Posterior vena cava (tissue), 2 donors: ENCODE measurements around the gene PEDS1. TPM values are rescaled to one million over a fixed set of nuclear protein-coding genes. Genes with fewer than 3 reads are reported as not detected.
"Not testable (repeated sequence)": the region's sequence is repeated elsewhere in the genome, so short reads cannot be mapped to it uniquely, and the experiment has no call there.

Experiments
- DNase-seq: peaks from one replicate; pipeline ENCODE4 v3.0.0-alpha.2; 2020; ENCODE audit warnings: low spot score
- intact Hi-C, 2 donors: fragments of 100-400 bp; cut with DNase I; formaldehyde crosslinking; loops; one replicate each; pipeline versions ENCODE4 v1.14.1 to v1.14.2; 2022 to 2023
- total RNA-seq, 2 donors: library from RNA; stranded (reverse); fragmentation: NEBNext Ultra II Directional; extraction: Animal tissue kit (Norgen Biotek cat#: 25700); gene quantifications; one replicate each; pipeline ENCODE4 v1.2.1, GENCODE V29; 2021
- donor health status: DM: yes; HTN: yes; CAD: no.
- donor health status: DM: yes; HTN: yes; CAD: no.

The PEDS1 gene
- total RNA-seq, 2 donors from 2014 or later = 31.5 to 35.5 TPM

GRCh38 chr20:50141811-50142561 lies 11.5 kb downstream of the PEDS1 start:
- intact Hi-C loops = no loop called here
- DNase-seq = no peak

GRCh38 chr20:50141018-50141675 lies 12.4 kb downstream of the PEDS1 start:
- no peak for DNase-seq
- intact Hi-C loops = no loop called here

- intact Hi-C loops = no loop called here
- no peak for DNase-seq
Observed at GRCh38 chr20:50140339-50140859, 13.1 kb downstream of the PEDS1 start.

- intact Hi-C loops = no loop called here
- no peak for DNase-seq
Observed at GRCh38 chr20:50138479-50139393, 14.8 kb downstream of the PEDS1 start.

- intact Hi-C loops = no loop called here
- DNase-seq = no peak
Observed at GRCh38 chr20:50138120-50138478, 15.4 kb downstream of the PEDS1 start.

- DNase-seq, intact Hi-C loops: not testable (repeated sequence)
Observed at GRCh38 chr20:50137702-50138101, 15.8 kb downstream of the PEDS1 start.

- intact Hi-C loops = no loop called here
Observed at GRCh38 chr20:50136822-50137599, 16.5 kb downstream of the PEDS1 start.

GRCh38 chr20:50135157-50135556 lies 18.4 kb downstream of the PEDS1 start:
- intact Hi-C loops, DNase-seq: not testable (repeated sequence)

More at GRCh38 chr20:50136822-50137599, 16.5 kb downstream of the PEDS1 start:
- DNase-seq = no peak

- intact Hi-C loops = loop anchor here in 1 of 2 donors (5.0 kb wide), 1 partner anchor 34 kb away; no protein-coding TSS in a partner anchor
Observed at GRCh38 chr20:50133474-50134217, 19.9 kb downstream of the PEDS1 start.

GRCh38 chr20:50133041-50133440 lies 20.5 kb downstream of the PEDS1 start:
- no peak for DNase-seq
- intact Hi-C loops = loop anchor here in 1 of 2 donors (5.0 kb wide), 1 partner anchor 34 kb away; no protein-coding TSS in a partner anchor

More at GRCh38 chr20:50133474-50134217, 19.9 kb downstream of the PEDS1 start:
- no peak for DNase-seq

- intact Hi-C loops = loop anchor here in 1 of 2 donors (5.0 kb wide), 1 partner anchor 36 kb away; no protein-coding TSS in a partner anchor
- DNase-seq = no peak
Observed at GRCh38 chr20:50130995-50131394, 22.5 kb downstream of the PEDS1 start.

- intact Hi-C loops = loop anchor here in 1 of 2 donors (5.0 kb wide), 1 partner anchor 37 kb away; no protein-coding TSS in a partner anchor
- no peak for DNase-seq
Observed at GRCh38 chr20:50130356-50130723, 23.2 kb downstream of the PEDS1 start.

GRCh38 chr20:50129662-50130355 lies 23.7 kb downstream of the PEDS1 start:
- intact Hi-C loops = loop anchor here in 1 of 2 donors (5.0 kb wide), 1 partner anchor 37 kb away; no protein-coding TSS in a partner anchor
- no peak for DNase-seq

GRCh38 chr20:50128520-50128905 lies 25.0 kb downstream of the PEDS1 start:
- intact Hi-C loops = no loop called here
- no peak for DNase-seq

- intact Hi-C loops = no loop called here
- no peak for DNase-seq
Observed at GRCh38 chr20:50127587-50128519, 25.7 kb downstream of the PEDS1 start.

GRCh38 chr20:50126662-50127061 lies 26.9 kb downstream of the PEDS1 start:
- intact Hi-C loops = no loop called here
- no peak for DNase-seq
